Ishikawa (cell line): ENCODE data around the gene KCNAB1.

Source experiments
- CEBPB ChIP-seq: IDR thresholded peaks from 2 replicates; pipeline ENCODE4 v1.6.1; 2012
- CREB1 ChIP-seq: IDR thresholded peaks from 2 replicates; pipeline ENCODE4 v1.6.1; 2012; ENCODE audit warnings: low read depth
- EGR1 ChIP-seq: IDR thresholded peaks from 2 replicates; pipeline ENCODE4 v1.6.1; 2012
- EP300 ChIP-seq: IDR thresholded peaks from 2 replicates; pipeline ENCODE4 v1.6.1; 2012; ENCODE audit warnings: borderline replicate concordance
- FOXM1 ChIP-seq: IDR thresholded peaks from 2 replicates; pipeline ENCODE4 v1.6.1; 2012; ENCODE audit warnings: low read depth, borderline replicate concordance
- MAX ChIP-seq: IDR thresholded peaks from 2 replicates; pipeline ENCODE4 v1.6.1; 2012
- NFIC ChIP-seq: IDR thresholded peaks from 2 replicates; pipeline ENCODE4 v1.6.1; 2012
- RAD21 ChIP-seq: IDR thresholded peaks from 2 replicates; pipeline ENCODE4 v1.6.1; 2012; ENCODE audit warnings: low read depth
- REST ChIP-seq: IDR thresholded peaks from 2 replicates; pipeline ENCODE4 v1.6.1; 2012; ENCODE audit warnings: low read depth, mild to moderate bottlenecking
- TAF1 ChIP-seq: IDR thresholded peaks from 2 replicates; pipeline ENCODE4 v1.6.1; 2012; ENCODE audit warnings: low read depth, mild to moderate bottlenecking
- TCF12 ChIP-seq: IDR thresholded peaks from 2 replicates; pipeline ENCODE4 v1.6.1; 2012; ENCODE audit warnings: low read depth
- TEAD4 ChIP-seq: IDR thresholded peaks from 2 replicates; pipeline ENCODE4 v1.6.1; 2012
- USF1 ChIP-seq: IDR thresholded peaks from 2 replicates; pipeline ENCODE4 v1.6.1; 2012
- YY1 ChIP-seq: IDR thresholded peaks from 2 replicates; pipeline ENCODE4 v1.6.1; 2012; ENCODE audit warnings: low read depth
- ZBTB7A ChIP-seq: IDR thresholded peaks from 2 replicates; pipeline ENCODE4 v1.6.1; 2012; ENCODE audit warnings: low read depth

KCNAB1 gene

GRCh38 chr3:156109989-156110388 is 10.4 kb upstream of the KCNAB1 start:
- TF ChIP-seq USF1 (no peak), ZBTB7A (no peak), CREB1 (no peak), FOXM1 (no peak), NFIC (no peak), YY1 (no peak), MAX (no peak), TEAD4 (no peak), TCF12 (no peak), TAF1 (no peak), EGR1 (no peak), EP300 (no peak), CEBPB (no peak), RAD21 (no peak), REST (no peak)

- TF ChIP-seq MAX (no peak), EGR1 (no peak), RAD21 (no peak), TCF12 (no peak)
Measured at GRCh38 chr3:156126467-156126866, 6.1 kb downstream of the KCNAB1 start.

- no peak for TF ChIP-seq EGR1
- no peak for TF ChIP-seq RAD21
- no peak for TF ChIP-seq EP300
- no peak for TF ChIP-seq YY1
- no peak for TF ChIP-seq TAF1
- no peak for TF ChIP-seq USF1
- no peak for TF ChIP-seq TCF12
- TF ChIP-seq TEAD4: no peak
- no peak for TF ChIP-seq NFIC
- TF ChIP-seq REST: no peak
- TF ChIP-seq CEBPB: no peak
- no peak for TF ChIP-seq ZBTB7A
- TF ChIP-seq FOXM1: no peak
- TF ChIP-seq CREB1: no peak
- no peak for TF ChIP-seq MAX
Measured at GRCh38 chr3:156131241-156131640, 10.9 kb downstream of the KCNAB1 start.

- no peak for TF ChIP-seq TCF12
- peak; percentile 62 for TF ChIP-seq USF1
Measured at GRCh38 chr3:156131799-156132198, 11.4 kb downstream of the KCNAB1 start.

- TF ChIP-seq ZBTB7A: no peak
- TF ChIP-seq USF1: no peak
- no peak for TF ChIP-seq EP300
- TF ChIP-seq CEBPB: no peak
- no peak for TF ChIP-seq MAX
- no peak for TF ChIP-seq EGR1
- no peak for TF ChIP-seq TCF12
- TF ChIP-seq TAF1: no peak
- TF ChIP-seq REST: no peak
- TF ChIP-seq NFIC: no peak
- no peak for TF ChIP-seq TEAD4
- no peak for TF ChIP-seq FOXM1
- no peak for TF ChIP-seq CREB1
- TF ChIP-seq RAD21: no peak
- no peak for TF ChIP-seq YY1
Measured at GRCh38 chr3:156132313-156132712, 11.9 kb downstream of the KCNAB1 start.
